HG03025 (cell line): Measurements from ENCODE around the gene PGLYRP1.

Experiments used
- ATAC-seq: cut with Tn5 transposase; IDR thresholded peaks from one replicate; pipeline ENCODE4 v1.9.1; 2021; ENCODE audit warnings: mild to moderate bottlenecking, moderate library complexity; ENCODE audit not compliant: unreplicated experiment, low FRiP score

The PGLYRP1 gene

DNA sequence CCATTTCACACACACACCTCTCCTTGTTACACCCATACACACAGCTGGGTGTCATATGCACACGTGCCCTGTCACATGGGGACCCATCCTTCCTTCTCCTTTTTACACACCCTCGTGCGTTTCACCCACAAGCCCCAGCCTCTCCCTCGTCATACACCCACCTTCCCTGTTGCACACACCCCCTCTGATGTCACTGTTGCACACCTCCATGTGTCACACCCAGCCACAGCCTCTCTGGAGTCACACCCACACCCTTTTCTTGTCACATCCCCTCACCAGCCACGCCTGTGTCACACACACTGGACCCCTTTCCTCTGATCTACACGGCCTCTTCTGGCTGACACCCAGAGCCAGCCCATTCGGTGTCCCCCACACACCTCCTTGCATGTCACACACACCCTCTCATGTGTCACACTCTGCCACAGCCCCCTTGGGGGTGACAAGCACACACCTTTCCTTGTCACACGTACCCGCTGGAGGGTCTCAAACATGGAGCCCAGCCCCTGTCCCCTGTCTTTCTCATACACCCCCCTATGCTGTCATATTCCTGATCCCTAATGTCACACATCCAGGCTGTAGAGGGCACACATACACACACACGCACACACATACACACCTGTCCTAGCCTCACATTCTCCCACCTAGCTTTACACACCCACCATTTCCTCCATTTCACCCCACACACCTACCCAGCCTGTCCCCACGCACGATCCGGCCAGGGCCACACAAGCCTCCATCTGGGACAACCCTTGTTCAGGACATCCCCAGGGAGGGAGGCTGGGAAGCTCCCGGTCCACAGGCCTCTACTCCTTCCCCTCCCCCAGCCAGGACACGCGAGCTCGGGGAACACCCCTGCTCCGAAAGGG, 50.5 kb downstream of the PGLYRP1 start:
- ATAC-seq: no peak

DNA sequence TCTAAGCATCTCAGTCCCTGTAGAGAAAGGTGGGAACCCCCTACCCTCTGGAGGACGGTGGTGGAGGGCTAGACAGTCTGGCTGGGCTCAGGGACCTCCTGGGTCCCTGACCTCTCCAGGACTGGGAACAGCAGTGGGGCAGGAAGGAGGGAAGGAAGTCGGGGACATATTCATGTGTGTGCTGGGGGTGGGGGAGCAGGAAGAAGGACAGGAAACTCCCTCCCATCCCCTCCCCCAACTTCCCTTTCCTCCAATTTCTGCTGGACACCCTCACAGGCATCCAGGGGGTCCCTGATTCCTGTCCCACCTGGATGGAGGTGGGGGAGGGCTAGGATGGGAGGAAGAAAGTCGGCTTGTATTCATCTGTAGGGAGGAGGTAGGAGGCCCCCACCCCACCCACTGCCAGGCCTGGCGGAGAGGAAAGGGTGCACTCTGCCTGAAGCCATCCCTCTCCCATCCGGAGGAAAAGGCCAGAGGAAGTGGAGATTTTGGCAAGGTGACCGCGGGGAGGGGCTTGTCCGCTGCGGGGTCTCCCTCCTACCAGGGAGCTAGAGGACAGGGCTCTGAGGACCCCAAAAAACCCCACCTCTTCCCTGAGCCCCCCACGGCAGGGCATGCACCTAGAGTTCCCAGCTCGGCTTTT, 51.5 kb downstream of the PGLYRP1 start:
- no peak for ATAC-seq

DNA sequence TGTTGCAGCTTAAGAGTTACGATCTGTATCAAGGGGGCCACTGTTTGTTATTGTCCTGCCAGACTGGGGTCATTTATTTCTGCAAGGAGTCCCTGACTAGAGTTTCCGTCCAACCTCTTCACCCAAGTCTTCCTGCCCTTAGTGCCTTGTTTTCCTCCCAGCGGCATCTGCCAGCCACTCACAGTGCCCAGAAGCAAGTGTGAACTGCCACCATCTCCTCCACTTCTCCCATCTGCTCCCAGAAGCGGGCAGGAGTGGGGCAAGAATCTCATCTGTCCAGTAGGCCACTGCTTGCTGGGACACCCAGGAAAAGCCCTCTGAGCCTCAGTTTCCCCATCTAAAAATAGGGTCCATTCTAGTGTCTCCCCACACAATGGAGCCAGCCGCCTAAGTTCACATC, 53.2 kb downstream of the PGLYRP1 start:
- ATAC-seq: no peak
